Astrocyte of the cerebellum (primary cell): ENCODE data around the gene CUEDC1.

Experiments used
- DNase-seq: peaks from one replicate; pipeline ENCODE4 v3.0.0-alpha.2; 2011; ENCODE audit warnings: low read depth
- H3K4me3 ChIP-seq: 2 replicates; pipeline ENCODE4 v1.5.1; 2011; ENCODE audit warnings: mild to moderate bottlenecking, low read depth, low read length, moderate library complexity
- CTCF ChIP-seq: IDR thresholded peaks from 2 replicates; pipeline ENCODE4 v1.5.1; 2012; ENCODE audit warnings: low read length, low read depth, moderate library complexity, mild to moderate bottlenecking; ENCODE audit errors: missing control alignments
- in situ Hi-C: cut with HindIII; loops from 2 replicates; pipeline ENCODE4 v1.10.0; 2017; ENCODE audit warnings: low sequenced_read_pairs

The CUEDC1 gene

GRCh38 chr17:57861000-57861789 lies 94.0 kb downstream of the CUEDC1 start:
- in situ Hi-C loops = no loop called here
- no peak for TF ChIP-seq CTCF
- peak; percentile 44 for DNase-seq
- peak overlapping the region; percentile 26 for H3K4me3 ChIP-seq

- in situ Hi-C loops = no loop called here
- H3K4me3 ChIP-seq = no peak overlapping the region
- TF ChIP-seq CTCF = no peak
- DNase-seq = no peak
These were observed 94.7 kb downstream of the CUEDC1 start for GRCh38 chr17:57860414-57860999.

- in situ Hi-C loops = loop anchor here (5.0 kb wide), 2 partner anchors 67 to 132 kb away; no protein-coding TSS in a partner anchor
- no peak for TF ChIP-seq CTCF
These were observed 95.4 kb downstream of the CUEDC1 start for GRCh38 chr17:57859601-57860413.

GRCh38 chr17:57858838-57859237 lies 96.4 kb downstream of the CUEDC1 start:
- no peak overlapping the region for H3K4me3 ChIP-seq
- DNase-seq = no peak
- in situ Hi-C loops = loop anchor here (5.0 kb wide), 2 partner anchors 68 to 133 kb away; no protein-coding TSS in a partner anchor
- TF ChIP-seq CTCF = no peak

More at GRCh38 chr17:57859601-57860413, 95.4 kb downstream of the CUEDC1 start:
- no peak overlapping the region for H3K4me3 ChIP-seq
- no peak for DNase-seq

GRCh38 chr17:57856792-57857620 lies 98.2 kb downstream of the CUEDC1 start:
- no peak overlapping the region for H3K4me3 ChIP-seq
- no peak for TF ChIP-seq CTCF
- DNase-seq = no peak
- in situ Hi-C loops = loop anchor here (5.0 kb wide), 2 partner anchors 70 to 135 kb away; no protein-coding TSS in a partner anchor
